DMS 273 (cell line): Measurements from ENCODE around the gene ZDHHC11B.
"Not testable (repeated sequence)": the region's sequence is repeated elsewhere in the genome, so short reads cannot be mapped to it uniquely, and the experiment has no call there.

Source experiments
- DNase-seq: peaks from one replicate; lab custom pipeline; 2025; ENCODE audit not compliant: unreplicated experiment; lab: John Stamatoyannopoulos, UW

The ZDHHC11B gene

DNA sequence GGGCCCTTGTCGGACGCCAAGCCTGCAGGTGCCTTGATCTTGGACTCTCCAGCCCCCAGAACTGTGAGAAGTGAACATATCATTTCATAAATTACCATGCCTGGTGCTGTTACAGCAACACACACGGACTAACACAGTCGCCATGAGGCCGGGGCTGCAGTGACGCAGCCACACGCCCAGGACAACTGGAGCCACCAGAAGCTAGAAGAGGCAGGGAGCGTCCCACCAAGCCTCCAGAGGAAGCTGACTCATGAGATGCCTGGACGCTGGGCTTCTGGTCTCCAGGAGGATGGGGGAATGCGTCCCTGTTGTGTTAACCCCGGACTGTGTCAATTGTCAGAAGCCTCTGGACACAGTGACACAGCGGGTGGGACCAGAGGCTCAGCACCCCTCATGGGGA lies 97.6 kb downstream of the ZDHHC11B start:
- not testable (repeated sequence) for DNase-seq

GRCh38 chr5:686172-686523 lies 98.4 kb downstream of the ZDHHC11B start:
- not testable (repeated sequence) for DNase-seq

- no peak for DNase-seq
Measured at GRCh38 chr5:685262-686171, 99.0 kb downstream of the ZDHHC11B start.

DNA sequence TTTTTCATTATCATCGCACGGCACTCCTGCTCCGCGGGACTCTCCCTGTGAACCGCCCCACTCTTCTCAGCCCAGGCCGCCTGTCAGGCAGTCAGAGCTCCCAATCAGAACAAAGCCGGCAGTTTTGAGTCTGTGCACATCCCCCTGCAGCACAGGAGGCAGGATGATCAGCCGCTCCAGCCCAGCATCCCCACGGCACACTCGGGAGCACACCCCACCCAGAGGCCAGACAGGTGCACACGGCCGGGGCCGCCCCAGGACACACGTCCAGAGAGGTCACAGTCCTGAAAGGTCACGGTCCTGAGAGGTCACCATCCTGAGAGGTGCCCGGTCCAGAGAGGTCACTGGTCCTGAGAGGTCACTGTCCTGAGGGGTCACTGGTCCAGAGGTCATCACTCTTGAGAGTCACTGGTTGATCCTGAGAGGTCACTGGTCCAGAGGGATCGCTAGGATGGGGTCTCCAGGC lies 99.7 kb downstream of the ZDHHC11B start:
- no peak for DNase-seq

DNA sequence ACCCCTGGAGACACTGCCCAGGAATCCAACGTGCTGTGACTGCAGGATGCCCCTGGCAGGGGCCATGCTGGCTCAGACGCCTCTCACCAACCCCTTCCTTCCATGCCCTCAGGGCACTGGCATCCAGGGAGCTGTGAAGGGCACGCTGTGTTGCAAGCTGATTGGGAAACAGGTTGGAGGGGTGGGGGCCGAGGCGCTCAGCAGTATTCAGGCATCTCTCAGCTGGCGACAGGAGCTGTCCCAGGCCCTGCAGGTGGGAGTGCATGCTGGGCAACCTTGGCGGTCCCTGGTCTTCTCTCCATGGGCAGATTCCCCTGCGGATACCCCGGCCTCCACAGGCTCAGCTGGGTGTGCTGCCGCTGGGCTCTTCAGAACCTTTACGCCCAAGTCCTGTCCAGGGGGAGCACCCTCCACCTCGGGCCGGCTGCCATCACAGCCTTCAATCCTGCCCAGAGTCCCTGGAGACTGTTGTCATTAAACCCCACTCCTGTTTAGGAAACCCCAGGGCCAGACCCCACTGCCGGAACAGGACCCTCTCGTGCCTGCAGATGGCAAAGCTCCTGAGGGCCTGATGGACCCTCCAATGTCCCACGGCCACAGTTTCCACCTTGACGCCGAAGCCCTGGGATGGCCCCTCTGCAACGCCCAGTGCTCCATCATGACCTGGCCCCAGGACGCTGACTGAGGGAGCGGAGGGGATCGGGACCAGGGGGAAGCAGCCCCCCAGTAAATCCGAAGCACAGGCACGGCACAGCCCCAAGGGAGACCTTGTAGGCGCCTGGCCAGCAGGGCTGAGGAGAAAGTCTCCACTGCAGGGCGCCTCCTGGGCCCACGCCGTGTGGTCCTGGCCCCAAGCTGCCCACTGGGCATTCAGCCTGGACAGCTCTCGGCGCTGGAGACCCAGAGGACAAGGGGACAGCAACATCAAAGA lies 100.7 kb downstream of the ZDHHC11B start:
- no peak for DNase-seq

DNA sequence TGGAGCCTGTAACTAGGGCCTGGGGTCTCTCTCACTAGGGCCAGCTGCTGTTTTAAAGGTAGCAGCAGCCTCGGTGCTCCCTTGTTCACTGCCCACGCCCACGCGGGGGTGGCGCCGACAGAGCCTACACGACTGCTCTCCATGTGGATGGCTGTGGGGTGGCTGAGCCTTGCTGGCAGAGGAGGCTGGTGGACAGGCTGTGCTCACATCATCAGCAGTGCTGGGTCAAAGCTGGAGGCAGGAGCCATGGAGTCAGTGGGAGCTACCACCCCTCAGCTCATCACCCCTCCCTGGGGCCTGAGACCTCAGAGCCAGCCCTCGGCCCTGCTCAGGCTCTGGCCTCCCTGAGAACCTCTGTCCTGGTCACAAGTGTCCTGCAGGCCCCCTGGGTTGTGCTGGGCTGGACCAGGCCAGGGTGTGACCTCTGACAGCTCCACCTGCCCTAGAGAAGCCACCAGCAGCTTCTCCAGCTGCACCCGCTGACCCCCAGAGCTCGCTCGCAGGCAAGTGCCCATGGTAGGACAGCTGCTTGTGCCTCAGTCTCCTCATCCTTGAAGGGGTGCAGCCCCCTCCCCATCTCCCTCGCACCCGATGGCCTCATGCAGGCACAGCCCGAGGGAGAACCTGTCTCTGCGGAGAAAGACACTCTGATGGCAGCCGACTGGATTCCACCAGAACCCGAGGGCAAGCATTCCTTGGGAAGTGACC lies 101.7 kb downstream of the ZDHHC11B start:
- DNase-seq: peak; percentile 24

- not testable (repeated sequence) for DNase-seq
Measured at GRCh38 chr5:682216-682615, 102.3 kb downstream of the ZDHHC11B start.

GRCh38 chr5:681317-682191 lies 103.0 kb downstream of the ZDHHC11B start:
- DNase-seq: not testable (repeated sequence)

DNA sequence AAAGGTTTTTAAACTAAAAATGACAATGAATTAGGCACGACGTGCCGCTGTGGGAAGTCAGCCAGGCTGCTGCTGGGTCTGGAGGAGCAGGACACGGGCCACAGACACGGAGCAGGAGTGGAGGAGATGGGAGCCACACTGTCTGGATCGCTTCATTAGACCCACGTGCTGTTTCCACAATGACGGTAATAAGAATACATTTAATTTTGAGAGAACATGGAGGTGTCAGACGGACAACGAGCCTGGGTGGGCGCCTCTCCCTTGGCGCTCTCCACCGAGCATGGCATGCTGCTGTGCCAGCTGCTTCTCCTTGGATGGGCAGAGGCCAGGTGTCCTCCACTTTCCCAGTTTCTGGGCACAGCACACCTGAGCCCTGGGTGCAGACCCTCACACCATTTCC lies 103.7 kb downstream of the ZDHHC11B start:
- not testable (repeated sequence) for DNase-seq

- not testable (repeated sequence) for DNase-seq
Measured at GRCh38 chr5:680118-680795, 104.3 kb downstream of the ZDHHC11B start.

DNA sequence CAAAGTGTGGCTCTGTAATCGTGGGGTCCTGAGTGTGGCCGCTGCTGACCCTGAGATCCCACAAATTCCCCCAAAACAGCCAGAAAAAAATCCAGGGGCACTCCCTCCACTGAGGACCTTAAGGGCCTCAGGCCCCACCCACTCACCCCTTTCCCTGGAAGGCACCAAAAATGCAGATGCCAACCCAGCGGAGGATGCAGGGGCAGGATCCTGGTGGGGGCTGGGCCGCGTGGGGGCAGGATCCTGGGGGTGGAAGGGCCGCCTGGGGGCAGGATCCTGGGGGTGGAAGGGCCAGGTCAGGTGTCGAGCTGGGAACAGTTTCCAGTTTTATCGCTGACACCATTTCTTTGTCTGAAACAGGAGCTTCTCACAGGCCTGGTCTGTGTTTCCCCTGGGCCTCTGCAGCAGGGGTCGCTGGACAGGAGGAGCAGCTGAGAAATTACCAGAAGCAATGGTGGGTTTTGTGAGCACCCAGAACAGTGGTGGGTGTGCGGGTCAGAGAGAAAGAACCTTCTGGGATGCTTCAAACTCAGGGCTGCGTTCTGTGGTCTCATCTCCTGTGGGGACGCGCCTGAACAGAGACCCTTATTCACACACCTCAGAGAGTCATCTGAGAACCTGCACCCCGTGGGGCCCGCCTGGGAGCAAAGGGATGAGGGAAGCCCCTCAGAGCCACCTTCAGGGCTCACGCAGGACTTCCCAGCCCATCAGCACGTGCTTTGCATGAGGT lies 105.2 kb downstream of the ZDHHC11B start:
- DNase-seq: not testable (repeated sequence)

DNA sequence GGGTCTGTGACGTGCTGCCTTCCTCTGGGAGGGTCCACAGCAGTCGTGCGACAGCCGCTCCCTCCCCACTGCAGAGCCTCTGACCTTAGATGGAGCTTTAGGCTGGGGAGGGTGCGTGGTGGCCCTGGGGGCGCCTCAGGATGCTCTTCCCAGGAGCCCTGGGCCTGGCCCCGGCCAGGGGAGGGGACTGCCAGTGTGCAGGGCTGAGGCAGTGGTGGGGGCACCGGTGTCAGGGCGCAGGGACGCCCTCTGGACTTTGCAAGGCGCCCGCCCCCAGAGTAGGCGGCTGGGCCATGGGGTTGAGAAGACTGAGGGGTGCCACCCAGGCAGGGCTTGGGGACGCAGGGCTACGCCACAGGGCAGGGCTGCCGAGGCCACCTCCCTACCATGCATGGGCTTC lies 106.0 kb downstream of the ZDHHC11B start:
- not testable (repeated sequence) for DNase-seq

DNA sequence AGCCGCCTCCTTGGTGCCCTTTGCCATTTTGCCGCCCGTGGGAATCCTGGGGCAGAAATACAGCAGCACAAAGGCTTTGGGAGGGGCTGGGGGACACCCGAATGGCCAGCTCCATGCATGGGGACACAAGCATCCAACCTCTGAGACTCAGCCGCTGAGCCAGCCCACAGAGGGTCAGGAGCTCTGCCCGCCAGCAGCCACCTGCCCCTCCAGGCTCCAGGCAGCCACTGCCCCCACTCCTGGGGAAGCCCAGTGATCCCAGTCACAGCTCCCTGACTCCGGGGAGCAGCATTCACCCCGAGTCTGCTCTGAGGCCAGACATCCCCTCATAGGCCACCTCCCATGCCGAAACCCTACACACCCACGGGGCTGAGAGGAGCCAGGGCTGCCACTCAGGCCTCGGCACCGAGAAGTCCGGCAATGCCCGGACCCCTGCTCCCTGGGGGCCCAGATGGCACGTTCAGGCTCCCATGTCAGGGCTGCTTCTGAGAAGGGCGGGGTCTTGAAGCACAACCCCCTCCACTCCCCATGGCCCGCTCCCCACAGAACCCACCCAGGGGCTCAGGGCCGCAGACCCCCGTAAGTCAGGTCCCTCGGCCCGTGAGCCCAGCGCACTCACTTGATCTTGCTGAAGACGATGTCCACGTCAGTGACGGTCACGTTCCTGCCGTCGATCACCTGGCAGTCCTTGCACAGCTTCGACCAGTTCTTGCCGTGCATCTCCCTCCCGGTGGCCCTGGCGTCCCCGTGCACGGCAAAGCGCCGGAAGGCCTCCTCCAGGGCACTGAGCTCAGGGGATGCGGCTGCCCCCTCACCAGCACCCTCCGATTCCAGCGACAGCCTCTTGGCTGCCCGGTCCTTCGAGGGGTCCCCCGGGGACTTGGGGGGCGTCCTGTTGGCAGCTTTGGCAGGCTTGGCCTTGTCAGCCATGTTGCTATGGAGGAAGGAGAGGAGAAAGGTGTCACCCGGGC lies 107.1 kb downstream of the ZDHHC11B start:
- DNase-seq: no peak

GRCh38 chr5:676699-677076 lies 107.8 kb downstream of the ZDHHC11B start:
- no peak for DNase-seq

GRCh38 chr5:675871-676698 lies 108.4 kb downstream of the ZDHHC11B start:
- DNase-seq: no peak

GRCh38 chr5:675111-675870 lies 109.2 kb downstream of the ZDHHC11B start:
- DNase-seq: no peak
